B cell (primary cell): ENCODE data around the gene ALPK3.

ENCODE experiments used
- EZH2 ChIP-seq: IDR thresholded peaks from 2 replicates; pipeline ENCODE4 v1.6.1; 2012; ENCODE audit warnings: borderline replicate concordance, low read depth, mild to moderate bottlenecking, moderate library complexity, low read length; ENCODE audit not compliant: insufficient read depth, poor library complexity, severe bottlenecking
- TF ChIP-seq, protein P1 (sequence below): fragments of 200-600 bp; IDR thresholded peaks from one replicate; pipeline ENCODE4 v1.8.0; 2022; ENCODE audit warnings: antibody characterized with exemption, mild to moderate bottlenecking

DNA sequence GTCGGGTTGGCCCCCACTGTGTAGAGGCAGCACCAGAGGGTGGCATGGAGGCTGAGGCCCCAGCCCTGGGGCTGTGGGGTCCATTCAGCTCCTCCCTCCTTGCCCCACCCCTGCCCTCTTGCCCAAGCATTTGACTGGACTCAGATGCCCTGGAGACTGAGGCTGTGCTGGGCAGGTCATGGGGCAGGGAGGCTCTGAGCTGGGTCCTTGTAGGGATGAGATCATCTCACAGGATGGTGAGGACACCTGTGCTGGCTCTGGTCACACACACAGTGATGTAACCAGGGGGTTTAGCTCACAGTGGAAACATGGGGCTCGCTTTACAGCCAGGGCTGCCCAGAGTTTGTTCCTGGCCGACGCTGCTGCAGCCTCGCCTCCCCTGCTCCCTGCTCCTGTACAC is 17.8 kb downstream of the ALPK3 start:
- TF ChIP-seq EZH2 = no peak
- TF ChIP-seq, protein P1, sequence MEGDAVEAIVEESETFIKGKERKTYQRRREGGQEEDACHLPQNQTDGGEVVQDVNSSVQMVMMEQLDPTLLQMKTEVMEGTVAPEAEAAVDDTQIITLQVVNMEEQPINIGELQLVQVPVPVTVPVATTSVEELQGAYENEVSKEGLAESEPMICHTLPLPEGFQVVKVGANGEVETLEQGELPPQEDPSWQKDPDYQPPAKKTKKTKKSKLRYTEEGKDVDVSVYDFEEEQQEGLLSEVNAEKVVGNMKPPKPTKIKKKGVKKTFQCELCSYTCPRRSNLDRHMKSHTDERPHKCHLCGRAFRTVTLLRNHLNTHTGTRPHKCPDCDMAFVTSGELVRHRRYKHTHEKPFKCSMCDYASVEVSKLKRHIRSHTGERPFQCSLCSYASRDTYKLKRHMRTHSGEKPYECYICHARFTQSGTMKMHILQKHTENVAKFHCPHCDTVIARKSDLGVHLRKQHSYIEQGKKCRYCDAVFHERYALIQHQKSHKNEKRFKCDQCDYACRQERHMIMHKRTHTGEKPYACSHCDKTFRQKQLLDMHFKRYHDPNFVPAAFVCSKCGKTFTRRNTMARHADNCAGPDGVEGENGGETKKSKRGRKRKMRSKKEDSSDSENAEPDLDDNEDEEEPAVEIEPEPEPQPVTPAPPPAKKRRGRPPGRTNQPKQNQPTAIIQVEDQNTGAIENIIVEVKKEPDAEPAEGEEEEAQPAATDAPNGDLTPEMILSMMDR = no peak
